ENCODE results near the gene IST1. TPM values are rescaled to one million over a fixed set of nuclear protein-coding genes. Genes with fewer than 3 reads are reported as not detected.

IST1 gene
- total RNA-seq, 1 experiment from 2014 or later, result 95.1 TPM

GRCh38 chr16:71930013-71930563 is 34.8 kb downstream of the IST1 start:
- Histone ChIP-seq H3K36me3 (peaks cover 22% of the 10 kb centered on the region), H3K27me3 (no peaks in the 10 kb centered on the region), H3K4me3 (no peak overlapping the region), H3K9me3 (no peaks in the 10 kb centered on the region)
- DNase-seq, result no peak

DNA sequence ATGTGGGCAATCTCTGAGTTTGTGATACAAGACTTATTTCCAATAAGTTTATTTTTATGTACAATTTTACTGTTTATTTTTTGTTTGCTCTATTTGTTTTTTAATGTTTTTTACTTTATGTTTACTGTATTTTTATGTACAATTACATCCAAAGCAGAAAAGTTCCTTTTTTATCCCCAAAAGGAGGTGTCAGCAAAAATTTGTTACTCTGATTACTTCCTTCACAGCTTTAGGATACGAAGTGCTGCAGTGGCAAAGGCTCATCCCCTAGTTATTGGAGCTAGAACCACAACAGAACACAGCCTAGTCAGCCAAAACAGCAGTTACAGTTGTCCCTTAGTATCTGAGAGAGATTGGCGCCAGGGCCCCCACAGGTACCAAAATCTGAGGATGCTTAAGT is 35.7 kb downstream of the IST1 start:
- Histone ChIP-seq H3K9me3 (no peaks in the 10 kb centered on the region), H3K4me3 (no peak overlapping the region), H3K27me3 (no peaks in the 10 kb centered on the region), H3K36me3 (peaks cover 22% of the 10 kb centered on the region)
- DNase-seq, result no peak

DNA sequence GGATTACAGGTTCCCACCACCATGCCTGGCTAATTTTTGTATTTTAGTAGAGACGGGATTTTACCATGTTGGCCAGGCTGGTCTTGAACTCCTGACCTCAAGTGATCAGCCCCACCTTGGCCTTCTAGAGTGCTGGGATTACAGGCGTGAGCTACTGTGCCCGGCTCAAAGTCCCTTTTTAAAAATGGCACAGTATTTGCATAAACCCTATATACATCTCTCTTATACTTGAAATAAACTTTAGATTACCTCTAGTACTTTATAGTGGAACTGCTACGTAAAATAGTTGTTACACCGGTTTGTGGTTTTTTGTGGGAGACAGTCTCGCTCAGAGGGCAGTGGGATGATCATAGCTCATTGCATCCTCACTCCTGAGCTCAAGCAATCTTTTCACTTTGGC is 36.3 kb downstream of the IST1 start:
- Histone ChIP-seq H3K36me3 (peaks cover 19% of the 10 kb centered on the region), H3K9me3 (no peaks in the 10 kb centered on the region), H3K4me3 (no peak overlapping the region), H3K27me3 (no peaks in the 10 kb centered on the region)
- no peak for DNase-seq

- H3K9me3 ChIP-seq, result no peaks in the 10 kb centered on the region
- peaks cover 13% of the 10 kb centered on the region for H3K36me3 ChIP-seq
- H3K27me3 ChIP-seq, result no peaks in the 10 kb centered on the region
Measured at GRCh38 chr16:71933017-71933416, 37.7 kb downstream of the IST1 start.

DNA sequence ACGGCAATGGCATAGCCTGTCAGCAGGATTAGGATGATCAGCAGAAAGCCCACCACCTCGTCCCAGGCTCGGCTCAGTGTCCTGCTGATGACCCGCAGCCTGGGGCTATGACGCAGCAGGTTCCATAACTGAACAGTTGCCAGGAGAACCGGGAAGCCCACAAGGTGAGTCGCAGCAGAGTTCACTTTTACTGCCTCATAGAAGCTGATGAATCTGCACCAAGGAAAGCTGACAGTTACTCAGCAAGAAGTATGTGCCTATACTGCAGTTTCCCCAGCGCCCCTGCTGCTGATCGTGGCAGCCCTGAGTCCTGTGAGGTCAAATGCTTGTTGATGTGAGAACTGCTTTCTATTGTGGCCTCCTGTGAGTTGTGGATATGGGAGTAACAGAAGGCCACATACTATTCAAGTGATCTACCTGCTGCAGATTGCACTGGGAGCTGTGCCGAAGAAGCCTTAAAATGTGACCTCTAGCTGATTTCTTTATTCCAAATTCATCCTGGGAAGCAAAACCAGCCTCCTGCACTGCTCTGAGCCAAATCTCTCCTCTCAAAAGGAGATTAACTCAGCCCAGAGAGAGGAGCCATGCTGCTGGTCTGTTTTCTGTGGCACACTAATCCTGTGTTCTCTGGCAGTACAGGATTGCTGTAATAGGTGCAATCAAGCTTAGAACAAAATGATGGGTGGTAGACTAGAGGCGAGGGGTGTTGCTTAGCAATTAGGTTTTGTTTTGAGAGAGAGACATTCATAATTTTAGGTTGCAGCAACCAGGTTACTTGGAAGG is 38.8 kb downstream of the IST1 start:
- Histone ChIP-seq H3K27me3 (no peaks in the 10 kb centered on the region), H3K9me3 (no peaks in the 10 kb centered on the region), H3K36me3 (peaks cover 11% of the 10 kb centered on the region), H3K4me3 (no peak overlapping the region)
- peak; percentile 27 for DNase-seq

More at GRCh38 chr16:71933017-71933416, 37.7 kb downstream of the IST1 start:
- H3K4me3 ChIP-seq, result no peak overlapping the region
- DNase-seq, result no peak

DNA sequence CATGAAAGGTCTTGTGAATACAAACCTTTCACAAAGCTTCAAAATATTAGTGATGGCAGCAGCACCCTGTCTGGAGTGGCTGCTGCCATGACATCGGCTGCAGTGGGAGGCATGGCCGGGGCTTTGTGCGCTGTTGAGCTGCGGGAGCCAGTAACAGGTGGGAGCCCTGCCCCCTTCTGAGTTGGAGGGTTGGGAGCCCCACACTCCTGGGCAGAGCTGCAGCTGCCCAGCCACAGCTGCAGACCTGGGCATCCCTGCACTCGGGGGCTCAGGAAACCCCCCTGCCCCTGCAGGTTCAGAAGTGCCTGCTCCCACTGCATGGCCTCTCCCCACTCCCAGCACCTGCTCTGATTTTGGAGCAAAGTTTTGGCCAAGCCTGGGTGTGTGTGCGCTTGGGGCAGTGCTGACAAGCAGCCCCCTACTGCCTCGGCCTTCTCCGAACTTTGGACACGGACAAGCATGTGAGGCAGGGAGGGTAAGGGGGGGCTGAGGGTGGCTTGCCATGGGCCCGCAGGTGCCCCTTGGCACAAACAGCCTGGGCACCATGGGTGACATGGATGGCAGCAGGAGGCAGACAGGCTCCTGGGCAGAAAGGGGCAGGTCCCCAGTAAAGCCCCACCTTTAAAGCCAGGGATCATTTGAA is 42.7 kb downstream of the IST1 start:
- no peaks in the 10 kb centered on the region for H3K27me3 ChIP-seq
- no peak overlapping the region for H3K4me3 ChIP-seq
- no peaks in the 10 kb centered on the region for H3K9me3 ChIP-seq
- DNase-seq, result no peak
- H3K36me3 ChIP-seq, result peaks cover 4% of the 10 kb centered on the region; the same call in 1 of the 2 replicates

DNA sequence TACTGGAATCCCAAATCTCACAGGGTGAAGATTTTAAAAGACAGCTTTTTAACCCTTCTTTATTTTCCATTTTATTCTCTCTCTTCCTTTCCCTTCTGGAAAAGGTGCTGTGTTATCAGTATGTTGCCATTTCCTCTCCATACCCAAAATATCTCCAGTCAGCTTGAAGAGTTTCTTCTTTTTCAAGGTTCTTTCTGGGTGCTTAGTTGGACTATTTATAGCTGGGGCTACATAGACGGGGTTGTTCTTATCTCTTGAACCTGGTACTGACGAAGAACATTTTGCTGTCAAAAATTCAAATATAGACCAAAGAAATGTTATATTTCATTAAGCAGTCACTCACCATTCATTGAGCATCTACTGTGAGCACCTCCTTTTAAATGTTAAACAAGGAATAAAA is 48.6 kb downstream of the IST1 start:
- H3K4me3 ChIP-seq, result no peak overlapping the region
- H3K36me3 ChIP-seq, result no peaks in the 10 kb centered on the region
- no peaks in the 10 kb centered on the region for H3K9me3 ChIP-seq
- H3K27me3 ChIP-seq, result no peaks in the 10 kb centered on the region
- DNase-seq, result no peak

GRCh38 chr16:71945616-71946015 is 50.3 kb downstream of the IST1 start:
- Histone ChIP-seq H3K36me3 (no peaks in the 10 kb centered on the region), H3K27me3 (no peaks in the 10 kb centered on the region), H3K9me3 (no peaks in the 10 kb centered on the region), H3K4me3 (no peak overlapping the region)
- no peak for DNase-seq

DNA sequence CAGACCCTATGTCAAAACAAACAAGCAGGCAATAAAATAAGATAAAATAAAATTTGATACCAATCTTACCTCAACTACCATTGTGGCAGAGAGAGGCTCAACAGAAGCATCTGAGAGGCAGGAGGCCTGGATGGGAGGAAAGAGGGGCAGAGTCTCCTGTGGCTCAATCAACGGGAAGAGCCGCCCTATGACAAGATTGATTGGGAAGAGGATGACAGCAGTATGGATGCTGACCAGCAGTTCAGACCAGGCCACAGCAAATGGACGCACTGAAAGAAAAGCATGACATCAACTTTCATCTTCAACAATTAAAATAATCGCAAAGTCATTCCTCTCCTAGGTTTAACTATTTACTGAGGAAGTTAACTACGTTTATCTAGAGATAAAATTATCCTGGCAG is 57.5 kb downstream of the IST1 start:
- DNase-seq, result no peak
- Histone ChIP-seq H3K27me3 (no peaks in the 10 kb centered on the region), H3K4me3 (no peak overlapping the region), H3K36me3 (no peaks in the 10 kb centered on the region), H3K9me3 (no peaks in the 10 kb centered on the region)

DNA sequence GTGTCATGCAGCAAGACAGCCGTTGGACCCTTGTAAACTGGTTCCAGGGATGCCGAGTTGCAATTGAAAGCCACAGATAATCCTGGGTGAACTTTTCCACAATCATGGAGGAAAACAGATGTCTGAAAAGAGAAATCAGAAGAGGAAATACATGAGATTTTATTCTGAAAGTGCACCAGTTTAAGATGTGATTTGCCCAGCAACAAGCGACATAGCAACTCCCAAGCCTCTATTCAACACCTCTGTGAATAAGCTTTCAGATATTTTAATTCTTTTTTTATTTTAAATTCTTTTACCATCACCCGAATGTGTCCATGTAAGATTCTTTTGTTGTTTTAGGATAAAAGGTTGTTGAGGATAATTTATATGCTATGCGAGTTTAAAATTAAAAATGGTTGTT is 58.8 kb downstream of the IST1 start:
- Histone ChIP-seq H3K36me3 (no peaks in the 10 kb centered on the region), H3K9me3 (no peaks in the 10 kb centered on the region), H3K27me3 (no peaks in the 10 kb centered on the region), H3K4me3 (no peak overlapping the region)
- DNase-seq, result no peak

DNA sequence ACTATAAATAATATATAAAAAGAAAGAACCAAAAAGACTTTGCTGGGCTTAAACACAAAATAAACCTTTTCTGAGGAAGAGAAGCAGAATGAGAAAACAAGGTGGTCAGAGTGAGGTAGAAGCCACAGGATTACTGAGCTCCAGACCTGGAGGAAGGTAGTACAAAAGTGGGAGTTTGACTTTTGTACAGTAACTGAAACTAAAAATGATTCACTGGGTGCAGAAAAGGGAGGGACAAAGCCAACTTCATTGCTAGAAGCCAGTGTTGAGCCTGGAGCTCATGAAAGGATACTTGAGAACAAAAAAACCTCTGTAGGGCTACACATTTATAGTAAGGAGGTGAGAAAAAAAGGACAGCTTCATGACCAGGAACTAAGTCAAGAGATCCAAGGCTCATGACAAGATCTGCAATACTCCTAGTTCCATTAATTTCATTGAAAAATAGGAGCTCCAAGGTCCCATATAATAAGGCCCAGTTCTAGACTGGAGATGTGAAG is 59.4 kb downstream of the IST1 start:
- H3K36me3 ChIP-seq, result no peaks in the 10 kb centered on the region
- no peaks in the 10 kb centered on the region for H3K9me3 ChIP-seq
- no peak overlapping the region for H3K4me3 ChIP-seq
- DNase-seq, result no peak
- H3K27me3 ChIP-seq, result no peaks in the 10 kb centered on the region

GRCh38 chr16:71956486-71956885 is 61.2 kb downstream of the IST1 start:
- Histone ChIP-seq H3K27me3 (no peaks in the 10 kb centered on the region), H3K4me3 (no peak overlapping the region), H3K36me3 (no peaks in the 10 kb centered on the region), H3K9me3 (no peaks in the 10 kb centered on the region)
- DNase-seq, result no peak

DNA sequence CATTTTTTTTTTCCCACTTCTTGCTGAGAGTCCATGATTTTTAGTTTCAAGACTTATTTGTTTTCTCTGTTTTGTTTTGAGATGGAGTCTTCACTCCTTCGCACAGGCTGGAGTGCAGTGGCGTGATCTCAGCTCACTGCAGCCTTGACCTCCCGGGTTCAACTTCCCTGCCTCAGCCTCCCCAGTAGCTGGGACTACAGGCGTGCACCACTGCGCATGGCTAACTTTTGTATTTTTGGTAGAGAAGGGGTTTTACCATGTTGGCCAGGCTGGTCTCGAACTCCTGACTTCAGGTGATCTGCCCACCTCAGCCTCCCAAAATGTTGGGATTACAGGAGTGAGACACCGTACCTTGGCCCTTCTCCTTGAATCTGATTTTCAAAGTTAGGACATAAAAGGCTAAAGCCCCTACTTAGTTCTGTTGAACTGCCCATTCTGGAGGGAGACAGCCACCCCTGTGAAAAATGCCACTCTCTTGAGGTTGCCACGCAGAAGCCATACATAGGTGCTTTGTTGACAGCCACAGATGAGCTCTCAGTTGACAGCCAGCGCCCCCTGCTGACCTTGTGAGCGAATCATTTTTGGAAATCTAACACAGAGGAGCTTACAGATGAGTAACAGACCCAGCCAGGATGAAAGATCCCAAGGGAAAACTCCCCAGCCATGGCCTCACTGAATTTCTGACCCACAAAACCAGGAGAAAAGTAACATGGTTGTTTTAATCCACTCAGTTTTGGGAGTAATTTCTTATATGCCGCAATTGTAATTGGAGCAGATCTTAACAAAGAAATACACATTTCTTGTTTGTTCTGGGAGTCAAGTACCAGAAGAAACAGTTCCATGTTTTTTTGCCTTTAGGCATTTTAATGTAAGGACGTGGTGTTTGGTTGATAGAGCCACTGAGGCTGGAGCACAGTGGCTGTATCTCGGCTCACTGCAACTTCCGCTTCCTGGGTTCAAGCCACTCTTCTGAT is 66.0 kb downstream of the IST1 start:
- DNase-seq, result peak; percentile 66
- Histone ChIP-seq H3K9me3 (no peaks in the 10 kb centered on the region), H3K27me3 (no peaks in the 10 kb centered on the region), H3K36me3 (no peaks in the 10 kb centered on the region), H3K4me3 (no peak overlapping the region)

- Histone ChIP-seq H3K9me3 (no peaks in the 10 kb centered on the region), H3K36me3 (no peaks in the 10 kb centered on the region), H3K4me3 (no peak overlapping the region), H3K27me3 (no peaks in the 10 kb centered on the region)
- DNase-seq, result no peak
Measured at GRCh38 chr16:71963125-71963875, 68.0 kb downstream of the IST1 start.

GRCh38 chr16:71965223-71965622 is 69.9 kb downstream of the IST1 start:
- H3K4me3 ChIP-seq, result no peak overlapping the region
- H3K27me3 ChIP-seq, result no peaks in the 10 kb centered on the region
- no peak for DNase-seq
- no peaks in the 10 kb centered on the region for H3K9me3 ChIP-seq
- no peaks in the 10 kb centered on the region for H3K36me3 ChIP-seq

DNA sequence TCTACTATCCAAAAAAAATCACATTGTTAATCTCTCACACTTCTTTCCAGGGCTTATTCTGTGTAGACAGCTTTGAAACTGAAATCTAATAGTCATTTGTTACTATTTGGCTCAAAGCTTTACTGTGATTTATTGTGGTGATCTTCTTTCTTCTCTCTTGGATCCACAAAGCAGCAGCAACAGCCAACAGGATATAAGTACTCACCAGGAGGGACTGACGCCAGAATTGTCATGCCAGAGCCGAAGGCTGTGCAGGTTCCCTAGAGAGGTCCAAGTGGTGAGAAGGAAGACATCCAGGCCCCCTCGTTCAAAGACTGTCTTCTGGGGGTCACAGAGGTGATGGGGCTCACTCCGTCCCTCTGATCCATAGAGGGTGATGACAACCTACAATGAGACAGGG is 71.6 kb downstream of the IST1 start:
- Histone ChIP-seq H3K4me3 (no peak overlapping the region), H3K9me3 (no peaks in the 10 kb centered on the region), H3K36me3 (no peaks in the 10 kb centered on the region), H3K27me3 (no peaks in the 10 kb centered on the region)
- DNase-seq, result peak; percentile 49
